IMR-90 (cell line): Measurements from ENCODE around the gene IGFBPL1. TPM values are rescaled to one million over a fixed set of nuclear protein-coding genes. Genes with fewer than 3 reads are reported as not detected.

Source experiments
- ATAC-seq: fragments of 200-7000 bp; cut with Tn5 transposase; 2 replicates; pipeline ENCODE4 v1.9.1; 2020; ENCODE audit warnings: low read depth, mild to moderate bottlenecking, moderate library complexity
- BruUV-seq: library from RNA; stranded (reverse); fragments of 400-500 nt; replicated peaks from 2 replicates; lab custom pipeline; 2021; lab: Mats Ljungman, UMichigan
- CTCF ChIA-PET: fragments of 300-600 bp; formaldehyde crosslinking; extraction: SDS; loops from one replicate; lab custom pipeline; 2021; ENCODE audit warnings: antibody characterized with exemption; lab: Yijun Ruan, JAX
- POLR2A ChIA-PET: fragments of 300-600 bp; sonication (Branson Sonifier 250); formaldehyde crosslinking; loops from one replicate; lab custom pipeline; 2022; ENCODE audit warnings: antibody characterized with exemption; ENCODE audit not compliant: unreplicated experiment; lab: Charles Lee
- DNase-seq: peaks from one replicate; pipeline ENCODE4 v3.0.0; 2013
- H2AFZ ChIP-seq: replicated peaks from 2 replicates; pipeline ENCODE3; 2013; ENCODE audit warnings: low read length, mild to moderate bottlenecking; ENCODE audit not compliant: poor library complexity
- H2AK5ac ChIP-seq: 2 replicates; pipeline ENCODE4 v1.6.1; 2013; ENCODE audit warnings: low read depth, low read length, inconsistent platforms
- H2AK9ac ChIP-seq: replicated peaks from 2 replicates; pipeline ENCODE3; 2013; ENCODE audit warnings: mild to moderate bottlenecking, low read depth, low read length, moderate library complexity; ENCODE audit not compliant: poor library complexity
- H2BK120ac ChIP-seq: 2 replicates; pipeline ENCODE4 v1.6.1; 2013; ENCODE audit warnings: low read depth, low read length, inconsistent platforms
- H2BK15ac ChIP-seq: 3 replicates; pipeline ENCODE4 v1.6.1; 2013; ENCODE audit warnings: low read depth, low read length, inconsistent platforms
- H2BK20ac ChIP-seq: 2 replicates; pipeline ENCODE4 v1.6.1; 2013; ENCODE audit warnings: low read depth, mild to moderate bottlenecking, inconsistent platforms, low read length, moderate library complexity
- H2BK5ac ChIP-seq: 2 replicates; pipeline ENCODE4 v1.6.1; 2013; ENCODE audit warnings: mild to moderate bottlenecking, low read depth, low read length, inconsistent platforms; ENCODE audit not compliant: poor library complexity, severe bottlenecking
- H3K14ac ChIP-seq: replicated peaks from 2 replicates; pipeline ENCODE4 v1.6.1; 2013; ENCODE audit warnings: low read depth, low read length, inconsistent platforms
- H3K18ac ChIP-seq: 2 replicates; pipeline ENCODE4 v1.6.1; 2013; ENCODE audit warnings: low read depth, low read length, control low read depth
- H3K23ac ChIP-seq: 2 replicates; pipeline ENCODE4 v1.6.1; 2013; ENCODE audit warnings: low read depth, low read length, inconsistent platforms
- H3K27ac ChIP-seq: 2 replicates; pipeline ENCODE4 v1.5.1; 2013; ENCODE audit warnings: mild to moderate bottlenecking, control low read depth, low read length; ENCODE audit not compliant: insufficient read depth
- H3K27me3 ChIP-seq: 2 replicates; pipeline ENCODE4 v1.6.1; 2013; ENCODE audit warnings: low read length; ENCODE audit not compliant: control insufficient read depth, insufficient read depth
- H3K36me3 ChIP-seq: 2 replicates; pipeline ENCODE4 v1.6.1; 2013; ENCODE audit warnings: low read length, mixed read lengths; ENCODE audit not compliant: control insufficient read depth, insufficient read depth
- H3K4ac ChIP-seq: 2 replicates; pipeline ENCODE4 v1.6.1; 2013; ENCODE audit warnings: low read depth, low read length, inconsistent platforms
- H3K4me1 ChIP-seq: 2 replicates; pipeline ENCODE4 v1.6.1; 2013; ENCODE audit warnings: low read length, mixed read lengths; ENCODE audit not compliant: control insufficient read depth, insufficient read depth
- H3K4me2 ChIP-seq: 2 replicates; pipeline ENCODE4 v1.6.1; 2013; ENCODE audit warnings: low read depth, mild to moderate bottlenecking, control low read depth, low read length, moderate library complexity
- H3K4me3 ChIP-seq: 2 replicates; pipeline ENCODE4 v1.5.1; 2013; ENCODE audit warnings: low read depth, mild to moderate bottlenecking, control low read depth, low read length, moderate library complexity; ENCODE audit not compliant: insufficient read depth
- H3K56ac ChIP-seq: 2 replicates; pipeline ENCODE4 v1.6.1; 2013; ENCODE audit warnings: low read length, inconsistent platforms; ENCODE audit not compliant: insufficient read depth; ENCODE audit errors: extremely low read depth
- H3K79me1 ChIP-seq, 2 experiments: 2 replicates each; pipeline ENCODE4 v1.6.1; 2013; ENCODE audit warnings: low read length in 2 of 2, inconsistent platforms in 1 of 2, low read depth in 1 of 2
- H3K9ac ChIP-seq: 2 replicates; pipeline ENCODE4 v1.6.1; 2013; ENCODE audit warnings: low read depth, low read length, control low read depth
- H3K9me1 ChIP-seq: 2 replicates; pipeline ENCODE4 v1.6.1; 2013; ENCODE audit warnings: low read length, inconsistent platforms; ENCODE audit not compliant: insufficient read depth
- H3K9me3 ChIP-seq: 2 replicates; pipeline ENCODE4 v1.6.1; 2013; ENCODE audit warnings: low read length; ENCODE audit not compliant: control insufficient read depth, insufficient read depth
- H4K20me1 ChIP-seq: 2 replicates; pipeline ENCODE4 v1.6.1; 2013; ENCODE audit warnings: low read length, inconsistent platforms; ENCODE audit not compliant: insufficient read depth
- H4K5ac ChIP-seq: 2 replicates; pipeline ENCODE4 v1.6.1; 2013; ENCODE audit warnings: mild to moderate bottlenecking, low read depth, low read length, control low read depth
- H4K8ac ChIP-seq, 2 experiments: 2 replicates each; pipeline ENCODE4 v1.6.1; 2013; ENCODE audit warnings: low read depth in 2 of 2, low read length in 2 of 2, control low read depth in 1 of 2, inconsistent platforms in 1 of 2
- H4K91ac ChIP-seq: 2 replicates; pipeline ENCODE4 v1.6.1; 2013; ENCODE audit warnings: low read depth, low read length, inconsistent platforms; ENCODE audit not compliant: insufficient read depth
- MAFK ChIP-seq: IDR thresholded peaks from 2 replicates; pipeline ENCODE4 v1.6.1; 2012; ENCODE audit warnings: low read depth, low read length, improper control_type of control experiment
- NFE2L2 ChIP-seq: fragments of 150-350 bp; IDR thresholded peaks from 2 replicates; pipeline ENCODE4 v1.6.1; 2016; ENCODE audit warnings: low read depth, mild to moderate bottlenecking, low read length
- RFX5 ChIP-seq: IDR thresholded peaks from 2 replicates; pipeline ENCODE4 v1.8.0; 2012; ENCODE audit warnings: low read depth, mild to moderate bottlenecking, low read length, moderate library complexity
- WGBS, 2 experiments: methylation state at CpG; one replicate each; pipeline versions ENCODE4 v1.1.5 to v1.1.7; 2013; ENCODE audit warnings: missing lambda C conversion rate in 2 of 2; ENCODE audit not compliant: insufficient read length in 1 of 2; ENCODE audit errors: extremely low coverage in 2 of 2; 5-methylcytosine and 5-hydroxymethylcytosine counted together
- dilution Hi-C: fragments of 300-500 bp; cut with HindIII; formaldehyde crosslinking; loops from one replicate; pipeline ENCODE4 v1.14.3; 2018; ENCODE audit warnings: low sequenced_read_pairs; ENCODE audit not compliant: unreplicated experiment
- in situ Hi-C: fragments of 300-500 bp; cut with MboI; formaldehyde crosslinking; loops from 3 replicates; pipeline ENCODE4 v1.14.3; 2019; ENCODE audit warnings: low sequenced_read_pairs, inconsistent platforms, mixed read lengths
- intact Hi-C: fragments of 100-400 bp; cut with micrococcal nuclease; formaldehyde crosslinking; loops from 2 replicates; pipeline ENCODE4 v1.10.0; 2022
- polyA plus RNA-seq, 3 experiments: library from polyadenylated mRNA; depleted of rRNA; stranded (reverse); fragments of >200 nt; gene quantifications; 2 replicates each; pipeline ENCODE4 v1.2.3, GENCODE V29; 2012; ENCODE audit warnings: low replicate concordance in 1 of 3
- total RNA-seq: library from RNA; depleted of rRNA; stranded (reverse); fragments of >200 nt; gene quantifications from 2 replicates; pipeline ENCODE4 v1.2.3, GENCODE V29; 2012
- TF ChIP-seq, protein P1 (sequence below): fragments of 150-350 bp; IDR thresholded peaks from 2 replicates; pipeline ENCODE4 v1.6.1; 2016; ENCODE audit warnings: low read depth, mild to moderate bottlenecking, low read length, moderate library complexity, borderline replicate concordance

The IGFBPL1 gene
- total and polyA plus RNA-seq, 2 of the 4 experiments (the other 2 are of a cell fraction) = not detected

DNA sequence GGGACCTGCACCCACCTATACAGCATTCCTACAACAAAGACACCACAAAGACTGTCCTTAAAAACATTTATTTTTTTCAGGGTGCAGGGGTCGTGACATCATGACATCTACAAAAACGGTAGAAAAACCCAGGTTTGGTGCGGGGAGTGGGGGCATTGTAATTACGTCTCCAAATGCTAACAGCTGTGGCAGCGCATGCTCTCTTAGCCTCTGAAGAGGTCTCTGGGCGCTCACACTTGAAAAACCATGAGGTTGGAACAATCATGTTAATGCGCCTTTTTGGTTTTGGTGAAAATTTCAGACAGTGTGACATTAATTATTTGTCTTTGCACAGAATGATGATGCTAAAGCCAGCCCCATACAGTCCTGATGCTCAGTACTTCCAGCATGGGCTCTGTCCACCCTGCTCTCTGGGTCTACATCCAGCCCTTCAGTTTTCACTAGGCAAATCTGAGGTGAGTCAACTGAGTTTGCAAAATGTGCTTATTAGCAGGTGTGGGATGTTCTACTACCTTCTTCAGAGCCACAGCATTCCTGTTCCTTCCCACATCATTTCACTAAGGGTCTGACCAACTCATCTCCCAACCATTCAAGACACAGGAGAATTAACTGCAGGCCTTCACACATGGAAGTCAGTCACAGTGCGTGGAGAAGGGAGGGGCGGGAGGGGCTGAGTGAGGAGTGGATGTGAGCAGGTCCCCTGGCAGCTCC is 17.6 kb downstream of the IGFBPL1 start:
- Histone ChIP-seq H3K23ac (no peak overlapping the region), H4K8ac (no peak overlapping the region), H4K91ac (no peak overlapping the region), H2AFZ (no peak overlapping the region), H3K4me1 (no peaks in the 10 kb centered on the region), H3K9ac (no peak overlapping the region), H3K27ac (no peak overlapping the region), H4K5ac (no peak overlapping the region), H3K79me1 (no peaks in the 10 kb centered on the region), H3K56ac (no peak overlapping the region), H3K36me3 (no peaks in the 10 kb centered on the region), H4K20me1 (no peaks in the 10 kb centered on the region), H2BK5ac (no peak overlapping the region), H3K4me2 (no peak overlapping the region), H3K4me3 (no peak overlapping the region), H2BK120ac (no peak overlapping the region), H3K4ac (no peak overlapping the region), H3K9me1 (no peaks in the 10 kb centered on the region; the same call in 1 of the 2 replicates), H3K14ac (no peak overlapping the region), H3K18ac (no peak overlapping the region), H3K27me3 (peaks cover 72% of the 10 kb centered on the region), H2AK5ac (no peak overlapping the region), H2AK9ac (no peak overlapping the region), H2BK20ac (no peak overlapping the region), H3K9me3 (no peaks in the 10 kb centered on the region), H2BK15ac (no peak overlapping the region)
- CTCF ChIA-PET = no interaction called here
- dilution Hi-C loops (no loop called here), in situ Hi-C loops (no loop called here), intact Hi-C loops (loop anchor here (10.0 kb wide), 3 partner anchors 58 to 922 kb away; partner anchors contain the start of gene POLR1E)
- DNase-seq = no peak
- TF ChIP-seq MAFK (no peak), RFX5 (no peak), NFE2L2 (no peak)
- TF ChIP-seq, protein P1, sequence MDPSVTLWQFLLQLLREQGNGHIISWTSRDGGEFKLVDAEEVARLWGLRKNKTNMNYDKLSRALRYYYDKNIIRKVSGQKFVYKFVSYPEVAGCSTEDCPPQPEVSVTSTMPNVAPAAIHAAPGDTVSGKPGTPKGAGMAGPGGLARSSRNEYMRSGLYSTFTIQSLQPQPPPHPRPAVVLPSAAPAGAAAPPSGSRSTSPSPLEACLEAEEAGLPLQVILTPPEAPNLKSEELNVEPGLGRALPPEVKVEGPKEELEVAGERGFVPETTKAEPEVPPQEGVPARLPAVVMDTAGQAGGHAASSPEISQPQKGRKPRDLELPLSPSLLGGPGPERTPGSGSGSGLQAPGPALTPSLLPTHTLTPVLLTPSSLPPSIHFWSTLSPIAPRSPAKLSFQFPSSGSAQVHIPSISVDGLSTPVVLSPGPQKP = no peak
- 100% methylated on average over 1 of the region's 9 CpGs; no CpG with 5 or more reads in 1 of the 2 experiments for WGBS, 2 experiments
- BruUV-seq = no TSS peak
- POLR2A ChIA-PET = no interaction called here
- no peak for ATAC-seq
